K562 (cell line): ENCODE measurements around the gene CIAO2B. TPM values are rescaled to one million over a fixed set of nuclear protein-coding genes. Genes with fewer than 3 reads are reported as not detected.

ENCODE experiments used
- ATAC-seq: fragments of 200-7000 bp; cut with Tn5 transposase; 3 replicates; pipeline ENCODE4 v1.9.1; 2020; ENCODE audit warnings: moderate library complexity
- BruUV-seq: library from RNA; stranded (reverse); fragments of 400-500 nt; replicated peaks from 2 replicates; lab custom pipeline; 2021; lab: Mats Ljungman, UMichigan
- CTCF ChIA-PET: fragments of 300-600 bp; formaldehyde crosslinking; extraction: SDS; loops from one replicate; lab custom pipeline; 2021; ENCODE audit warnings: low intra/inter-chr PET ratio; lab: Yijun Ruan, JAX
- POLR2A ChIA-PET: fragments of 300-600, 350-650 bp; sonication (Branson Sonifier 250); formaldehyde crosslinking; extraction: SDS; loops from one replicate; lab custom pipeline; 2021; ENCODE audit warnings: antibody characterized with exemption, inconsistent platforms; lab: Yijun Ruan, JAX
- DNase-seq, 4 experiments: peaks; one replicate each; pipeline versions ENCODE4 v3.0.0 to v3.0.0-alpha.2; 2011 to 2018; ENCODE audit warnings: low spot score in 3 of 4, mixed read lengths in 3 of 4; ENCODE audit errors: extremely low read depth in 1 of 4
- FAIRE-seq: peaks from 2 replicates; lab custom pipeline; 2011; peaks lifted over from hg19 to GRCh38; lab: Jason Lieb, UNC
- H2AFZ ChIP-seq: 2 replicates; pipeline ENCODE4 v1.6.0; 2011; ENCODE audit warnings: low read depth, low read length, control low read depth, inconsistent platforms
- H3K27ac ChIP-seq: fragments of 200-600 bp; 3 replicates; pipeline ENCODE4 v1.8.0; 2011; ENCODE audit warnings: low read depth, mild to moderate bottlenecking, control low read depth, inconsistent platforms, low read length, moderate library complexity, mixed read lengths; ENCODE audit errors: extremely low read depth
- H3K27me3 ChIP-seq, 2 experiments: fragments of 300-600 bp in 1 of 2; 2 replicates in 1 of 2; 3 replicates in 1 of 2; pipeline versions ENCODE4 v1.6.0 to v1.8.0; 2011; ENCODE audit warnings: inconsistent platforms in 2 of 2, low read length in 2 of 2, mild to moderate bottlenecking in 1 of 2, mixed read lengths in 1 of 2, moderate library complexity in 1 of 2; ENCODE audit not compliant: control insufficient read depth in 2 of 2, insufficient read depth in 2 of 2
- H3K36me3 ChIP-seq: fragments of 300-600 bp; 3 replicates; pipeline ENCODE4 v1.8.0; 2011; ENCODE audit warnings: mild to moderate bottlenecking, low read length, inconsistent platforms; ENCODE audit not compliant: control insufficient read depth, insufficient read depth
- H3K4me1 ChIP-seq, 2 experiments: fragments of 200-600 bp in 1 of 2; replicated peaks in 1 of 2; 2 replicates in 1 of 2; 3 replicates in 1 of 2; pipeline versions ENCODE4 v1.5.1 to v1.8.0; 2011; ENCODE audit warnings: inconsistent platforms in 2 of 2, low read length in 2 of 2, mild to moderate bottlenecking in 1 of 2, mixed read lengths in 1 of 2, moderate library complexity in 1 of 2; ENCODE audit not compliant: control insufficient read depth in 2 of 2, insufficient read depth in 2 of 2
- H3K4me2 ChIP-seq: 2 replicates; pipeline ENCODE4 v1.6.1; 2011; ENCODE audit warnings: low read length, control low read depth, inconsistent platforms, mixed read lengths; ENCODE audit not compliant: insufficient read depth
- H3K4me3 ChIP-seq: fragments of 200-600 bp; sonication (generic), shearing (Covaris generic); 2 replicates; pipeline ENCODE4 v1.5.1; 2016; ENCODE audit warnings: control low read depth, inconsistent platforms
- H3K79me2 ChIP-seq: fragments of 200-600 bp; 3 replicates; pipeline ENCODE4 v1.8.0; 2011; ENCODE audit warnings: low read length, inconsistent platforms; ENCODE audit not compliant: control insufficient read depth, insufficient read depth
- H3K9ac ChIP-seq, 2 experiments: 2 replicates each; pipeline versions ENCODE4 v1.6.0 to v1.6.1; 2011; ENCODE audit warnings: low read depth in 2 of 2, low read length in 2 of 2, control low read depth in 1 of 2, inconsistent platforms in 1 of 2, mild to moderate bottlenecking in 1 of 2, mixed read lengths in 1 of 2; ENCODE audit not compliant: insufficient read depth in 1 of 2
- H3K9me1 ChIP-seq: one replicate; pipeline ENCODE4 v1.6.0; 2011; ENCODE audit warnings: inconsistent platforms, mild to moderate bottlenecking, low read length, moderate library complexity; ENCODE audit not compliant: control insufficient read depth, insufficient read depth
- H3K9me3 ChIP-seq: replicated peaks from 2 replicates; pipeline ENCODE4 v1.5.1; 2011; ENCODE audit warnings: low read depth, low read length, inconsistent platforms; ENCODE audit not compliant: control insufficient read depth, insufficient read depth
- H4K20me1 ChIP-seq: replicated peaks from 2 replicates; pipeline ENCODE4 v1.6.1; 2011; ENCODE audit warnings: low read length, inconsistent platforms, mixed read lengths; ENCODE audit not compliant: control insufficient read depth, insufficient read depth
- ETV6 ChIP-seq, 3 experiments: fragments of 150-350 bp in 1 of 3; sonication (generic) in 1 of 3; formaldehyde crosslinking in 1 of 3; IDR thresholded peaks; 2 replicates each; pipeline versions ENCODE4 v1.6.1 to v1.8.0; 2014 to 2022; ENCODE audit warnings: borderline replicate concordance in 2 of 3, low read depth in 2 of 3, antibody characterized with exemption in 1 of 3, low read length in 1 of 3, mild to moderate bottlenecking in 1 of 3, missing genetic modification reagents in 1 of 3
- GATAD2B ChIP-seq: fragments of 450-650 bp; IDR thresholded peaks from 2 replicates; pipeline ENCODE4 v1.6.1; 2017; ENCODE audit warnings: mild to moderate bottlenecking, borderline replicate concordance
- HCFC1 ChIP-seq: IDR thresholded peaks from 2 replicates; pipeline ENCODE4 v1.6.1; 2012; ENCODE audit warnings: low read depth, low read length, improper control_type of control experiment
- HNRNPLL ChIP-seq: fragments of 200-400 bp; formaldehyde crosslinking; IDR thresholded peaks from 2 replicates; pipeline ENCODE4 v1.6.1; 2017; ENCODE audit warnings: low read length, low read depth, mild to moderate bottlenecking; ENCODE audit not compliant: poor library complexity, severe bottlenecking
- IRF9 ChIP-seq: fragments of 450-650 bp; IDR thresholded peaks from 2 replicates; pipeline ENCODE4 v1.6.1; 2016; ENCODE audit warnings: missing biosample characterization, missing genetic modification characterization
- KAT7 ChIP-seq: sonication (generic); formaldehyde crosslinking; IDR thresholded peaks from 2 replicates; pipeline ENCODE4 v1.8.0; 2022; ENCODE audit warnings: missing genetic modification reagents, mild to moderate bottlenecking, borderline replicate concordance
- NFYB ChIP-seq: IDR thresholded peaks from 2 replicates; pipeline ENCODE4 v1.6.1; 2011; ENCODE audit warnings: mild to moderate bottlenecking, moderate library complexity; ENCODE audit not compliant: insufficient read length; ENCODE audit errors: extremely low read depth
- RBM25 ChIP-seq: fragments of 200-400 bp; formaldehyde crosslinking; IDR thresholded peaks from 2 replicates; pipeline ENCODE4 v1.6.1; 2018; ENCODE audit warnings: low read length, low read depth, moderate library complexity; ENCODE audit not compliant: severe bottlenecking
- SMARCA5 ChIP-seq: fragments of 450-650 bp; IDR thresholded peaks from 2 replicates; pipeline ENCODE4 v1.6.1; 2016
- TSHZ1 ChIP-seq: fragments of 250-450 bp; sonication (Bioruptor Pico); IDR thresholded peaks from 2 replicates; pipeline ENCODE4 v1.4.0; 2020; ENCODE audit warnings: mild to moderate bottlenecking, moderate library complexity
- ZEB2 ChIP-seq: fragments of 450-650 bp; IDR thresholded peaks from 2 replicates; pipeline ENCODE4 v1.6.1; 2016
- ZKSCAN8 ChIP-seq: fragments of 200-800 bp; sonication (Bioruptor generic); IDR thresholded peaks from 2 replicates; pipeline ENCODE4 v1.6.1; 2016; ENCODE audit warnings: missing genetic modification characterization, missing compliant biosample characterization
- ZNF3 ChIP-seq: fragments of 250-450 bp; sonication (Bioruptor Pico); IDR thresholded peaks from 2 replicates; pipeline ENCODE4 v1.5.0; 2021; ENCODE audit warnings: mild to moderate bottlenecking, moderate library complexity
- ZNF717 ChIP-seq: fragments of 250-450 bp; sonication (Bioruptor Pico); IDR thresholded peaks from 2 replicates; pipeline ENCODE4 v1.5.0; 2021
- WGBS: fragments of 100-300 bp; shearing (Covaris generic); methylation state at CpG from one replicate; pipeline ENCODE4 v1.1.6; 2016; ENCODE audit warnings: low coverage, mixed read lengths; ENCODE audit not compliant: insufficient coverage; ENCODE audit errors: missing lambda C conversion rate; 5-methylcytosine and 5-hydroxymethylcytosine counted together
- in situ Hi-C: fragments of 300-500 bp; cut with MboI; formaldehyde crosslinking; loops from 4 replicates; pipeline ENCODE4 v1.15.0; 2018; ENCODE audit warnings: inconsistent platforms, mixed read lengths
- intact Hi-C: fragments of 100-400 bp; cut with micrococcal nuclease; formaldehyde crosslinking; loops from 2 replicates; pipeline ENCODE4 v1.14.2; 2022
- polyA plus RNA-seq, 8 experiments: library from polyadenylated mRNA; depleted of rRNA in 4 of 8; stranded (reverse) in 5 of 8; unstranded in 3 of 8; fragments of >200 nt; fragmentation: Nextera tagmentation in 2 of 8; fragmentation: Illumina TruSeq in 1 of 8; extraction: Ambion mirVana in 2 of 8; extraction: Trizol in 1 of 8; gene quantifications; 2 replicates each; pipeline versions ENCODE4 v1.2.1 to v1.2.3, GENCODE V29; 2011 to 2014; ENCODE audit warnings: inconsistent platforms in 1 of 8, missing spikeins in 1 of 8
- total RNA-seq, 7 experiments: library from RNA; depleted of rRNA in 6 of 7; stranded (reverse); fragments of >200 nt in 6 of 7; fragmentation: Illumina TruSeq in 2 of 7; extraction: Trizol in 2 of 7; gene quantifications; 2 replicates each; pipeline versions ENCODE4 v1.2.1 to v1.2.3, GENCODE V29; 2011 to 2021; ENCODE audit warnings: low replicate concordance in 1 of 7

The CIAO2B gene
- total and polyA plus RNA-seq, 9 of the 15 experiments (the other 6 are each of a cell fraction or from before 2014, with no cell fraction given) = 86.8 to 182 (median 113) TPM

- CTCF ChIA-PET = no interaction called here
- Histone ChIP-seq H3K9me3 (no peaks in the 10 kb centered on the region), H3K36me3 (peaks cover 43% of the 10 kb centered on the region; the same call in 2 of the 3 replicates), H2AFZ (peak overlapping the region; percentile 98), H3K4me3 (peak overlapping the region; percentile 99), H3K9me1 (peaks cover 4% of the 10 kb centered on the region), H3K4me1 (peaks cover 21 to 47% of the 10 kb centered on the region in 2 experiments), H3K9ac (peak overlapping the region; percentile 98 to 100), H4K20me1 (peaks cover 10% of the 10 kb centered on the region; the same call in 1 of the 2 replicates), H3K4me2 (peak overlapping the region; percentile 100), H3K79me2 (peaks cover 49% of the 10 kb centered on the region), H3K27me3 (no peaks in the 10 kb centered on the region), H3K27ac (peak overlapping the region; percentile 90)
- WGBS = 2% methylated on average over 11 of the region's 12 CpGs
- POLR2A ChIA-PET = interaction anchor here (0.8 to 2.8 kb wide), 5 partner anchors 12 to 59 kb away, joined by 3 to 11 read pairs (median 3); partner anchors contain the start of gene CES3
- no TSS peak for BruUV-seq
- FAIRE-seq (peak; percentile 59), DNase-seq (peak in 1 of 4 experiments; percentile 37), ATAC-seq (peak; percentile 1; the same call in 2 of the 3 replicates)
- intact Hi-C loops (no loop called here), in situ Hi-C loops (loop anchor here (5.0 kb wide), 1 partner anchor 36 kb away; no protein-coding TSS in a partner anchor)
- TF ChIP-seq ZNF717 (CRISPR knock-in tag) = no peak
- no peak for TF ChIP-seq KAT7
- TF ChIP-seq ZNF3 (CRISPR knock-in tag) = no peak
- TF ChIP-seq ETV6 (IDR thresholded peaks at IDR 0.05; ENCODE audit: borderline replicate concordance in 1 of 2, low read depth in 2 of 2, low read length in 1 of 2) = no peak
- peak; percentile 62; the same call in 1 of the 2 replicates for TF ChIP-seq ETV6 (CRISPR knock-in tag; IDR thresholded peaks at IDR 0.05; ENCODE audit: borderline replicate concordance)
- TF ChIP-seq GATAD2B = no peak
- TF ChIP-seq HCFC1 = 0 out of 2 replicates have a peak, but pooled peaks have one; percentile 19
- TF ChIP-seq RBM25 = peak; percentile 89
- TF ChIP-seq ZKSCAN8 (CRISPR knock-in tag) = no peak
- TF ChIP-seq ZEB2 = no peak
- peak; percentile 64; the same call in 1 of the 2 replicates for TF ChIP-seq SMARCA5
- TF ChIP-seq HNRNPLL = no peak
- no peak for TF ChIP-seq NFYB
- TF ChIP-seq TSHZ1 (CRISPR knock-in tag) = no peak
- TF ChIP-seq IRF9 (tag) = no peak
Observed at GRCh38 chr16:66933776-66934137, 445 bp downstream of the CIAO2B start.
